Gastroesophageal sphincter (tissue), 3 donors: ENCODE data around the gene RNF128.
"Not testable (repeated sequence)": the region's sequence is repeated elsewhere in the genome, so short reads cannot be mapped to it uniquely, and the experiment has no call there.

Source experiments
- CTCF ChIP-seq, 4 experiments: fragments of 200-600 bp in 2 of 4; fragments of 450-650 bp in 2 of 4; sonication (generic) in 1 of 4; IDR thresholded peaks; one replicate each; pipeline ENCODE4 v1.5.1; 2017 to 2019; ENCODE audit warnings: antibody characterized with exemption in 4 of 4, mild to moderate bottlenecking in 2 of 4, moderate library complexity in 2 of 4
- EP300 ChIP-seq: sonication (generic); formaldehyde crosslinking; IDR thresholded peaks from one replicate; pipeline ENCODE4 v1.6.1; 2017; ENCODE audit warnings: antibody characterized with exemption, mild to moderate bottlenecking
- POLR2AphosphoS5 ChIP-seq: sonication (generic); formaldehyde crosslinking; IDR thresholded peaks from one replicate; pipeline ENCODE4 v1.6.1; 2017; ENCODE audit warnings: antibody characterized with exemption

- not testable (repeated sequence) for TF ChIP-seq CTCF (IDR thresholded peaks at IDR 0.05); POLR2AphosphoS5; EP300
Observed at GRCh38 chrX:106812930-106813329, 86.4 kb downstream of the RNF128 start.
